ENCODE data around the gene PDIA6.
A peak's percentile ranks its signal among the peaks of the same experiment; 100 is the strongest.

The PDIA6 gene

DNA sequence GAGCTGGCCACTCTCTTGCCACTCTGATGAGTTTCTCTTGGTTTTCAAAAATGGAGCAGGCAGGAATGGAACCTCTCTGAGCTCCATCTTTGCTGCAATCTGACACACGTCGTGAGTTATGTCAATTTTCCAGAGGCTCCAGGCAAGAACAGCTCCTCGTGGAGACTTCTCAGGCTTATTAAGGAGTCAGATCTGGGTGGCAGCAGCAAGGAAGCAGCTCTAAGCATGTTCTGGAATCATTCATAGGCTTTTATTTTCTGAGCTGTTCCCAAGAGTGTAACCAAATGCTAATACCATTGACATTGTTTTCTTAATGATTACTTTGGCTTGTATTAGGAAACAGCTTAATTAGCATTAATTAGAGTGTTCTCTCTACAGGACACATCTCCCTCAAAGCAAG lies 26.1 kb upstream of the PDIA6 start:
- Mint-ChIP-seq H3K27ac (no peak overlapping the region), H3K4me3 (no peak overlapping the region), H3K27me3 (peaks cover 30% of the 10 kb centered on the region), H3K4me1 (no peaks in the 10 kb centered on the region), H3K9me3 (peaks cover 29 to 31% of the 10 kb centered on the region in 2 donors)
- DNase-seq (no peak), ATAC-seq (no peak)

- peaks cover 25 to 29% of the 10 kb centered on the region in 2 donors for H3K9me3 Mint-ChIP-seq
- no peak overlapping the region for H3K4me3 Mint-ChIP-seq
Measured at GRCh38 chr2:10837298-10838266, 25.0 kb upstream of the PDIA6 start.

DNA sequence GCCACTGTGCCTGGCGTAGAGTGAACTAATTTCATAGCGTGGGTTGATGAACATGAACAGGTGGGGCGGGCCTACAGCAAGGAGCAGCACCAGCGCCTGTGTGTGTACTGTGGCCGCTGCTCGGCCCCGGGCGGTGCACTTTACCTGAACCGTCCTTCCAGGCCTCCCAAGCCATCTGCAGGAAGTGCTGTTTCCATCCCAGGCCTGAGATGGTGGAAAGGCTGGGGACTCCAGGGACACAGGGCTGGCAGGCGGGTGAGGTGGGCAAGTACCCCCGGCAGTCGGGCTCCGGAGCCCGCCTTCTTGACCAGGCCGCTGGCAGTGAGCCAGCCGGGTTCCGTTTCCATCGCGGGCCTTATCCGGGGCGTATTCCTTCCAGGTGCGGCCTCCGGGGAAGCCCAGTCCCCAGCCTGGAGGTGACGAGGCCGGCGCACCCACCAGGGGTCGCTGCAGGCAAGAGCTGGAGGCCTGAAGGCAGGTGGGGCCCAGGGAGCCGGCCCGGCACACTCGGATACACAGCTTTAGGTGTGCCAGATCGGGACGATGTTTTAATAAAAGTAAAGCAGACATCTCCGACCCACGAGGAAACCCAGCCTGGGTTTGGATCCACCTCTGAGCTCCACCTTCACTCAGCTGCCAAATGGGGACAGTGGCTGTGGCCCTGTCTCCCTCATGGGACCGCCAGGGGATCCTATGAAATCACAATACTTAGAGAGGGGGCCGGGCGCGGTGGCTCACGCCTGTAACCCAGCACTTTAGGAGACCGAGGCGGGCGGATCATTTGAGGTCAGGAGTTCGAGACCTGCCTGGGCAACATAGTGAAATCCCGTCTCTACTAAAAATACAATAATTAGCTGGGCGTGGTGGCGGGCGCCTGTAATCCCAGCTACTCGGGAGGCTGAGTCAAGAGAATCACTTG lies 22.7 kb upstream of the PDIA6 start:
- peak; percentile 75 to 80 for DNase-seq
- H3K4me3 Mint-ChIP-seq: no peak overlapping the region
- H3K27me3 Mint-ChIP-seq: peaks cover 52% of the 10 kb centered on the region
- H3K4me1 Mint-ChIP-seq: peaks cover 8% of the 10 kb centered on the region
- H3K9me3 Mint-ChIP-seq: peaks cover 5 to 8% of the 10 kb centered on the region in 2 donors
- ATAC-seq: peak; percentile 84
- no peak overlapping the region for H3K27ac Mint-ChIP-seq

More at GRCh38 chr2:10837298-10838266, 25.0 kb upstream of the PDIA6 start:
- Mint-ChIP-seq H3K4me1 (peaks cover 2% of the 10 kb centered on the region), H3K27me3 (peaks cover 33% of the 10 kb centered on the region), H3K27ac (no peak overlapping the region)
- DNase-seq (no peak), ATAC-seq (no peak)

- no peak overlapping the region for H3K4me3 Mint-ChIP-seq
- DNase-seq (no peak), ATAC-seq (no peak)
- H3K9me3 Mint-ChIP-seq: no peaks in the 10 kb centered on the region
- H3K27ac Mint-ChIP-seq: no peak overlapping the region
- peaks cover 56% of the 10 kb centered on the region for H3K27me3 Mint-ChIP-seq
- peaks cover 8% of the 10 kb centered on the region for H3K4me1 Mint-ChIP-seq
Measured at GRCh38 chr2:10834068-10834655, 21.6 kb upstream of the PDIA6 start.

DNA sequence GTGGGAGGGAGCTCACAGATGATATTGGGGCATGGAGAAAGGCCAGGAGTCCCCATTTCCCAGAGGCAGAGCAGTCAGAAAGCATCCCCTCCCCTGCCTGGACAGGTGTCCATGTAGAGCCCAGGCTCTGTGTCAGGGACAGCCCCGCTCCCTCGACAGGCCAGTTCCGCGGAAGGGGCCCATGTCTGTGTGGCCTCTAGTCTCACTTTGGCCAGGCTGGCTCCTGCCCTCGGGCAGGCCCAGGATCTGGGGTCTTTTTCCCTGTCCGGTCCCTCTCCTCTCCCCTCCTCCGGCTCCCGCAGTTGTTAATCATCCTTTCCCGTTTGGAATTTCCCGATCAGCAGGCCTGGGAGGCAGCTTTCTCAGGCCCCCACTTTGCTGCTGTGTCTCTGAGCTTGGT lies 20.4 kb upstream of the PDIA6 start:
- no peak for DNase-seq
- Mint-ChIP-seq H3K27me3 (peaks cover 55% of the 10 kb centered on the region), H3K4me3 (no peak overlapping the region), H3K9me3 (no peaks in the 10 kb centered on the region), H3K27ac (no peak overlapping the region), H3K4me1 (peaks cover 8% of the 10 kb centered on the region)
- ATAC-seq: no peak

DNA sequence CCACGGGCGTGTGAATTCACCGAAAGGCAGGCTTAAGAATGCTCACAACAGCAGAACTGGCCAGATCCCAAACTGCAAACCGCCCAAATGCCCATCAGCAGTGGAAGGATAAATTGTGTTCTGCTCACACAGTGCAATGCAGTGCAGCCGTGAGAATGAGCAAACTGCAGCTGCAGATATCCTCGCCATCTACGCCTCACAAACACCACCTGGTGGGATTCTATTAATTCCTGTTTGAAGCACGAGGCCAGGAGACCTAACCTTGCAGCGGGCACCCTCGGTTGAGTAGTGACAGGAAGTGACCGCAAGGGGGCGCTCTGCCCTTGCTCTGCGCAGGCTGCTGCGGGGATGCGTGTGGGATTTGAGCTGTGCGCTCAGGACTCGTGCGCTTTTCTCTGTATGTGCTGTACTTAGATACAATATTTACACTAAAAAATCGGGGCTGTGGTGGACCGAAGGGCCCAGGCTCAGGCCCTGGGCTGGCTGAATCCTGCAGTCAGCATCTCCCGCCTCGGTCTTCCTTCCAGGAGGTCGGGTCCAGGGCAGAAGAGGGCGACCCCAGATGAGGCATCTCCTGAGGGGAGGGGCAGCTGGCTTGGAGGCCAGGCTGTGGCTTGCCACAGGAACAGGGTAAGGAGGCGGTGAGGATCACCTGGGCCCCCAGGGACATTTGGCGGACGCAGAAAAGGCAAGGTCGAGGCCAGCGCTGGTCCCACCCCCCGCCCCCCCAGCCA lies 19.8 kb upstream of the PDIA6 start:
- ATAC-seq: peak; percentile 81
- H3K27me3 Mint-ChIP-seq: peaks cover 48% of the 10 kb centered on the region
- no peak overlapping the region for H3K27ac Mint-ChIP-seq
- H3K9me3 Mint-ChIP-seq: no peaks in the 10 kb centered on the region
- peak; percentile 78 to 82 for DNase-seq
- H3K4me3 Mint-ChIP-seq: peak overlapping the region; percentile 8 to 12
- H3K4me1 Mint-ChIP-seq: peaks cover 8% of the 10 kb centered on the region

DNA sequence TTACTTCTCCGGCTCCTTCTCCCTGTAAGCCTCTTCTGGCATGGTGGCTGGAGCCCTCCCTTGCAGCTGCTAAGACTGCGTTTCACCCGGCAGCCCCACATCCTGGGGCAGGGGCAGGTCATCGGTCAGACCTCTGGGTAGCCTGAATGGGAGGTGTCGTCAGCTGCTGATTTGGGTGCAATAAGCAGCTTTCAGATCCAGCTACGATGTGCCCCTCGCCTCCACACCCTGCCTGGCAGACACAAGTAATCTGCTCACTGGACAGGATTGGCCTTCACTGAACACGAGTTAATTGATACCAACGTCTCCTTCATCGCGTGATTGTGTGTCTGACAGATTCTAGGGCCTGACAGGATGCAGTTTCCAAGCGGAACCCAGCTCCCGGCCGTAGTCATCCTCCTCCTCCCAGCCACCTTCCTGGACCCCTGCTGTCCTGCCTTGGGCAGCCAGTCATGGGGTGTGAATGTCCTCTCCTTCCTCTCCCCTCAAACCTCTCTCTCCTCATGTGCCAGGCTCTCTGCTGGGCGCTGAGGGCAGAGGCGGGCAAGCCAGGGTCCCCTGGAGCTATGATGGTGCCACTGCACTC lies 18.9 kb upstream of the PDIA6 start:
- H3K27me3 Mint-ChIP-seq: peaks cover 42% of the 10 kb centered on the region
- peaks cover 8% of the 10 kb centered on the region for H3K4me1 Mint-ChIP-seq
- H3K4me3 Mint-ChIP-seq: no peak overlapping the region
- H3K9me3 Mint-ChIP-seq: no peaks in the 10 kb centered on the region
- DNase-seq (no peak), ATAC-seq (no peak)
- H3K27ac Mint-ChIP-seq: no peak overlapping the region

DNA sequence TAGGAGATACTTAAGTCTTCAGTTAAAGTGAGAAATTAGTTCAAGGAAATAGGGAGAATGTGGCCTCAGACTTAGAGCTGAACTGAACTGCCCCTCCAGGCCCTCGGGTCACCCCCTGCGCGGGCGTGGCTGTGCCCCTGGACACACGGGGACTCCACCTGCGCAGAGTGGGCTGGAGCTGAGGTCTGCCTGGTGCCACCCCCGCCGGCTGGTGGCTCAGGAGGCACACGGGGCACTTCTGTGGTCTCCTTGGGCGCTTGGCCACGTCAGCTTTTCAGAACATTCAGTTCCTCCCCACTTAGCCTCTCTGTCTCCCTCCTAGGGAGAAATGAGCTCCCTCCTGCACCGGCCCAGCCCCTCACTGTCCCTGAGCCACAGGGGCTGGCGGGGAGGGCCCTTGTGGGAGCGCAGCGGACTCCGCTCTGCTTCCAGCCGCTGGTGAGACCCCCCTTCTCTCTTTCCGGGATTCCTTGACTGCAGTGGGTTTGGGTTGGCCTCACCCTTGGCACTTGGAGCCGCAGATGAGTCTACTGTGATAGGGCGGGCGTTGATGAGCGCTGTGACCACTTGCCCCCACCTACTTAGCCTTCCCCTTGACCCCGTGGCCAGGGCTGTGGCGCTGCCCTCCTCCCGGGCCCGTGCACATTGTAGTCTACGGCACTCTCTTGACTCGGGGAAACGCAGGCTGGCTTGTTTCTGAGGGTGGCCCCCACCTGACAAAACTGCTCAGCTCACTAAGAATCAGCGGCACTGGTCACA lies 18.2 kb upstream of the PDIA6 start:
- no peak for ATAC-seq
- H3K9me3 Mint-ChIP-seq: no peaks in the 10 kb centered on the region
- H3K27ac Mint-ChIP-seq: no peak overlapping the region
- peaks cover 8% of the 10 kb centered on the region for H3K4me1 Mint-ChIP-seq
- no peak for DNase-seq
- peaks cover 46% of the 10 kb centered on the region for H3K27me3 Mint-ChIP-seq
- no peak overlapping the region for H3K4me3 Mint-ChIP-seq

- peaks cover 52% of the 10 kb centered on the region for H3K27me3 Mint-ChIP-seq
- H3K4me3 Mint-ChIP-seq: no peak overlapping the region
- no peak overlapping the region for H3K27ac Mint-ChIP-seq
- no peak for ATAC-seq
- no peaks in the 10 kb centered on the region for H3K9me3 Mint-ChIP-seq
- H3K4me1 Mint-ChIP-seq: peaks cover 8% of the 10 kb centered on the region
- DNase-seq: no peak
Measured at GRCh38 chr2:10830203-10830602, 17.6 kb upstream of the PDIA6 start.

DNA sequence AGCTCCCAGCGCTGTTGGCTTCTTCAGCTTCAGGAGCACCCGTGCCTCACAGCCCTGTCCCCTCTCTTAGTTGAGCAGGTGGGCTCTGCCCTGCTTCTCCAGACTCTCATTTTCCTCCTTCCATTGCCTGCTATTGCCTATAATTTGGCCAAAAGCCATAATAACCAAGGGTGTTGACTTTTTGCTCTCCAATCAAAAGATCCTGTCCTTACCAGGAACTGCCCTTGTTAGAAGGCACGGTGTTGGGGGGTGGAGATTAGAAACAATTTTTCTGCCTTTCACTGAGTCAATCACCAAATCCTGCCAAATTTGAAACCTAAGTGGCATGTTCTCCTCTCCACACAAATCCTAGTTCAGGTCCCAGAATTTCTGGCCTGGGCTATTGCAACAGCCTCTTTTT lies 16.7 kb upstream of the PDIA6 start:
- no peaks in the 10 kb centered on the region for H3K9me3 Mint-ChIP-seq

DNA sequence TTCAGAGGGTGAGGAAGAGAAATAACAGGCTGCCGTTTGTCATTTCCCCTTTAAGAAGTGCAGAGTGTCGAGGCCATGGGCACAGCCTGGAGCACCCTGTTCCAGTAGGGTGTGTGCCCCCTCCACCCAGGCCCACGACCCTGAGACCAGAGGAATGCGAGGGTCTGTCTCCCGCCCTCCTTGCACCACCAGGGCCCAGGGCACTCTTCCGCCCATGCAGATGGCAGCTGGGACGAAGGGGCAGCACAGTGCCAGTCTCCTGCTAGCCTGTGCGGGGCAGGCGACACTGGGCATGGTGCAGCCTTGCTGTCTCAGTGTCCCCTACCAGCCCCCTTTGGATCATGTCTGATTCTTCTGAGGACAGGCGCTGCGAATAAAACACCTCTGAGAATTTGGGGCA lies 15.8 kb upstream of the PDIA6 start:
- H3K27me3 Mint-ChIP-seq: peaks cover 61% of the 10 kb centered on the region
- no peaks in the 10 kb centered on the region for H3K9me3 Mint-ChIP-seq
- H3K27ac Mint-ChIP-seq: no peak overlapping the region
- DNase-seq (no peak), ATAC-seq (no peak)
- peaks cover 8% of the 10 kb centered on the region for H3K4me1 Mint-ChIP-seq
- H3K4me3 Mint-ChIP-seq: no peak overlapping the region

More for the DNA sequence above, 16.7 kb upstream of the PDIA6 start:
- DNase-seq: no peak
- no peak overlapping the region for H3K4me3 Mint-ChIP-seq
- peaks cover 8% of the 10 kb centered on the region for H3K4me1 Mint-ChIP-seq
- no peak for ATAC-seq
- H3K27ac Mint-ChIP-seq: no peak overlapping the region
- H3K27me3 Mint-ChIP-seq: peaks cover 61% of the 10 kb centered on the region

DNA sequence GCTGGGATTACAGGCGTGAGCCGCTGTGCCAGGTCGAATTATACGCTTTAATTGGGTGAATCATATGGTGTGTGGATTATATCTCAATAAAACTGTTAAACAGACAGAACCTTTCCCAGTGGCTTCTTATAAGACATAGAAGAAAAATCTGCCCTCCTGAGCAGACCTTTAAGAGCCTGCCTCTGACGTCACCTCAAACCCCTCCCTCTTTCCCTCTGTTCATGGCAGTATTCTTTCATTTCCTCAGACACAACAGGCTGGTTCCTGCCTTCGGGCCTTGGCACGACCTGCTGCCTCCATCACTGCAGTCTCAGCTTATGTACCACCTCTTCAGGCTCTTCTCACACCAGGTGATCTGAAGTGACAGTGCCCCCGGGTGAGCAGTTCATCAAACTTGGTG lies 14.0 kb upstream of the PDIA6 start:
- Mint-ChIP-seq H3K27me3 (peaks cover 47% of the 10 kb centered on the region), H3K4me1 (no peaks in the 10 kb centered on the region), H3K27ac (no peak overlapping the region), H3K4me3 (no peak overlapping the region), H3K9me3 (no peaks in the 10 kb centered on the region)
- no peak for DNase-seq
- no peak for ATAC-seq

DNA sequence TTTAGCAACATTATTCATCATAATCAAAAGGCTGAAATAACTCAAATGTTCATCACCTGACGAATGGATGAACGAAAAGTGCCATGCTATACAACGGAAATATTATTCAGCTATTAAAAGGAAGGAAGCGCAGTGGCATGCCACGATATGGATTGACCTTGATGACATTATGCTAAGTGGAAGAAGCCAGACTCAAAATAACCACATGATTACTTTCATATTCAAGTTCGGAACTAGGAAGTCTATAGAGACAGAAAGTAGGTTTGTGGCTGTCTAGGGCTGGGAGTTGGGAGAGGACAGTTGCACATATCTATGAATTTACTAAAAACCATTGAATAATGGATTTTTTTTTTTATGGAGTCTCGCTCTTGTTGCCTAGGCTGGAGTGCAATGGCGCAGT lies 13.4 kb upstream of the PDIA6 start:
- ATAC-seq (no peak), DNase-seq (no peak)
- Mint-ChIP-seq H3K27ac (no peak overlapping the region), H3K9me3 (no peaks in the 10 kb centered on the region), H3K4me3 (no peak overlapping the region), H3K27me3 (peaks cover 45% of the 10 kb centered on the region), H3K4me1 (no peaks in the 10 kb centered on the region)

DNA sequence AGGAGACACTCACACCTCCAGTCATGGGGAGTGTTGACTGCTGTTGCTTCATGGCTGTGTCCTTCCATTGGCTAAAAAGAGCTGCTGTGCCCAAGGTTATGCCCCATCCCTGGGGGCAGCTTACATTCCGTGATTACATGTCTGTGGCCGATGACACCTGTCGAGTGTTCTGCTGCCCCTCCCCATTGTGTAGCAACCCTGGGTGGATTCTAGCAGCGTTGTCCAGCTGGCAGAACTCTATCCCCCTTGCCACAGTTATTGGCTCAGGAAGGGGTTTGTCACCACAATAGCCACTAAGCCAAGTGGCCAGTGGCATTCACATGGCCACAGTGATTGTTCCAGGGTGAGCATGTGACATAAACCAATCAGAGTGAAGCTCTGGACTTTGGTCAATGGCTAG lies 11.6 kb upstream of the PDIA6 start:
- Mint-ChIP-seq H3K9me3 (no peaks in the 10 kb centered on the region), H3K27ac (no peak overlapping the region), H3K4me3 (no peak overlapping the region), H3K4me1 (no peaks in the 10 kb centered on the region), H3K27me3 (peaks cover 35% of the 10 kb centered on the region)
- DNase-seq (no peak), ATAC-seq (no peak)

Data from stimulated activated naive CD8-positive, alpha-beta T cell treated with anti-CD3 and anti-CD28 coated beads, Interleukin-15, amount 100 ng/mL, for 72 hours (primary cell).